ENCODE data around the gene HADH.
"Not testable (repeated sequence)": the region's sequence is repeated elsewhere in the genome, so short reads cannot be mapped to it uniquely, and the experiment has no call there.

Gene HADH

DNA sequence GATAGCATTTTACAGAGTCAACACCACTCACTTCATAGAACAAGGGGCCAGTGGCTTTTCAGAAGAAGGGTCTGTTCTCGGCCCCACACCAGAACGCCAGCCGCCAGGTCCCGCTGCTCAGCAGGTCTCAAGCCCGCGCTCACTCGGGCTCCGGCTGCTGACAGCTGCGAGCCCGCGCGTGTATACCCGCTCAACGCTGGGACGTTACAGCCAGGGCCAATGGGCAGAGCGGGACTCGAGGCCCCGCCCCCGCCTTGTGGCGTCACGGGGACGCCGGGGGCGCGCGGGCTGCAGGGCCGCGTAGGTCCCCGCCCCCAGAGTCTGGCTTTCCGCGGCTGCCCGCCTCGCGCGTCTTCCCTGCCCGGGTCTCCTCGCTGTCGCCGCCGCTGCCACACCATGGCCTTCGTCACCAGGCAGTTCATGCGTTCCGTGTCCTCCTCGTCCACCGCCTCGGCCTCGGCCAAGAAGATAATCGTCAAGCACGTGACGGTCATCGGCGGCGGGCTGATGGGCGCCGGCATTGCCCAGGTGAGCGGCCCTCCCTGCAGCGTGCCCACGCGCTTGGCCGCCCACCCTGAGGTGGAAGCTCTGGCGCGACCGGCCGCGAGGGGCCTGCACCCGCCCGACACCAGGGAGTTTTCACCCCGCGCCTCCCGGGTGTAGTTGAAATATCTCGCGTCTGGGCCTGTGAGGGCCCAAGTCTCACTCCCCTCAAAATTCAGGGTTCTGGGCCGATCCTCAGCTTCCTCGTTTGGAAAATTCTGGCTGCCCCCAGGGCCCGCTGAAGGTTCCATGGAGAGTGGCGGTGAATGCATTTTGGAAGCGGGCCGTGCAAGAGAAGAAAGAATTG, at the start of gene HADH:
Gene HADH (plus strand): TSS at position 353 of the 850 bp plus-strand sequence. CDS start 44 bp downstream, at position 397.
- DNase-seq = peak; percentile 96

DNA sequence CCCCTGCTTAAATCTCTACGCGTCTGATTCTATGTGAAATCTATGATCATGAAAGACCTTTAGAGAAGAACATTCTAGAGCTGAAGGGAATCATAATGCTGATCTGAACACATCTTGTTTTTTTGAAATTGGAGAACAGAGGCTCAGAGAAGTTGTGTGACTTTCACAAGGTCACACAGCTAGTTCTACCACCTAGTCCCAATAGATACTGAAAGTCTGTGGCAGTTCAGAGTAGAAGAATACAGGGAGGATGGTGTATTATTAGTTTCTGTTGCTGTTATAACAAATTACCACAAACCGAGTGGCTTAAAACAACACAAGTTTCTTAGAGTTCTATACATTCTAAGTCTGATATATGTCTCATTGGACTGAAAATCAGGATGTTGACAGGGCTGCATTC, 43.9 kb upstream of the HADH start:
- DNase-seq = no peak

DNA sequence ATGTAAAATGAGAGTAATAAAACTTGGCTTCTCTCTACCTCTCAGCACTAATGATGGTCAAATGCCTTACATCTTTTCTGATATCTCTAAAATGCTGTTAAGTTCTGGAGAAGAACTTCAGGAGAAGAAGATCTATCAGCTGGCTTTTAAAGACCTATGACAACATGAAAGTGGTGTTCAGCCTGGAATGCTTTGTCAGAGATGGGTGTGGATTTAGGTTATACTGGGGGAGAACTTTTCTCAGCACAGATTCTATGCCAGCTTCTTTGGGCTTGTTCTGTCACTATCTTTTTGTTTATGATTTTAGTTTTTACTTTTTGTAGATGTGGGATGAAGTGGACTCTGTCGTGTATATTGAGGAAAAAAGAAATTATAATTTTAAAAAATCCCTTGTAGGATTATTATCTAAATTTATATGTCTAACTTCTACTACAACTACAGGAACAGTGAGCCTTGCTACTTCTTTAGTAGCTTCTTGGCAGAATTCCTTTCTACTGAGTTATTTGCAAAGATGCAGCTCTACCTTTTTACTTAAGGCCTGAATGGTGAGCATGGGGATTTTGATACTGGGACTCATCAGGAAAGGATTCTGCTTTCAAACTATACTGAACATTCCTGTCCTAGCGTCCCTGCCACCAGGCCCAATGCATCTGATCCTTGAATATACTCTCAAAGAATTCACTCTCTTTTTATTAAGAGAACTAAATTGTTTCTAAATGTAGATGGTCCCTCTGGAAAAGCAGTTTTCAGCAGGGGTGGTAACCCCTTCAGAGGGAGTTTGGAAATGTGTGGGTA, 38.7 kb upstream of the HADH start:
- no peak for DNase-seq

DNA sequence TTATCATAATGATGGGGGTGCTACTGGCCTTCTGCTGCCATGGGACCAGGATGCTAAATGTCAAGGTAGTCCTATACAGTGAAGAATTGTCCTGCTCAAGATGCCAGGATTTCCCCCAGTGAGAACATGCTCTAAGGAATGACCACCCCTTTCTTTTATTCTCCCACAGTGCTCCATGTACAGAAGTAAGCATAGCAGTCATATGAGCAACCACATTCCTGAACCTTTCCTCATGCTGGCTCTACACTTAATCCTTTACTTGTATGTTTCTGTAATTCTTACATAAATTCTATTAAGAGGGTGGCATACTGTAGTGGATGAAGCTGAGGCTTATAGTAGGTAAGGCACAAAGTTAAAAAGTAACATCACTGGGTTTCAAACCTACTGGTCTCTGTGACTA, 38.1 kb upstream of the HADH start:
- DNase-seq = no peak

DNA sequence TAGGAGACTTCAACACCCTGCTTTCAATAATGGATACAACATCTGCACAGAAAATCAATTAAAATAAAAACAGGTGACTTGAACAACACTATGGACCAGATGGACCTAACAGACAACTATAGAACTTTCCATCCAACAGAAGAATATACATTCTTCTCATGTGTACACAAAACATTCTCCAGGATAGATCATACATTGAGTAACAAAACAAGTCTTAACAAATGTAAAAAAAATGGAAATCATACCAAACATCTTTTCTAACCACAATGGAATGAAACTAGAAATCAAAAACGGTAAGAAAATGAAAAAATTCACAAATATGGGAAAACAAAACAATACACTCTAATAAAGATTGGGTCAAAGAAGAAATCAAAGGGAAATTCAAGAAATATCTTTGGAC, 33.7 kb upstream of the HADH start:
- no peak for DNase-seq

DNA sequence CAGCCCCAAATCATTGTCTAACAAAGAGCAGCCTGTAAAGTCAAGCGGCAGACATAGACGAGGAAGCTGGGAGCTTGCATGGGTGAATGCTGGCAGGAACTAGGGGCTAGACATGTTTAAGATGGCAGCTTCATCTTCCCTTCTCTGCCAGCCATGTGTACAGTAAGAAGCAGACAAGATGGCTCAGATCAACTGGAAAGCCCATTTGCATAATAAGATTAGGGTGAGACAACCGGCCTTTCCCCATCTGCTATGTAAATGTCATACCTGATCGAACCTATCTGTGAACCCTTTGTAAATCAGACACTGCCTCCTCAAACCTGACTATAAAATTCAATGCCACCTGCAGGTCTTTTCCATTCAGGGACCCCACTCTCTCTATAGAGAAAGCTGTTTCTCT, 22.8 kb upstream of the HADH start:
- DNase-seq = no peak

DNA sequence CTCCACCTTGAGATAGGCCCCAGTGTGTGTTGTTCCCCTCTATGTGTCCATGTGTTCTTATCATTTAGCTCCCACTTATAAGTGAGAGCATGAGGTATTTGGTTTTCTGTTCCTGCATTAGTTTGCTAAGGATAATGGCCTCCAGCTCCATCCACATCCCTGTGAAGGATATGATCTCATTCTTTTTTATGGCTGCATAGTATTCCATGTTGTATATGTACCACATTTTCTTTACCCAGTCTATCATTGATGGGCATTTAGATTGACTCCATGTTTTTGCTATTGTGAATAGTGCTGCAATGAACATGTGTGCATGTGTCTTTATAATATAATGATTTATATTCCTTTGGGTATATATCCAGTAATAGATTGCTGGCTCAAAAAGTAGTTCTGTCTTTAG, 22.2 kb upstream of the HADH start:
- DNase-seq = not testable (repeated sequence)

DNA sequence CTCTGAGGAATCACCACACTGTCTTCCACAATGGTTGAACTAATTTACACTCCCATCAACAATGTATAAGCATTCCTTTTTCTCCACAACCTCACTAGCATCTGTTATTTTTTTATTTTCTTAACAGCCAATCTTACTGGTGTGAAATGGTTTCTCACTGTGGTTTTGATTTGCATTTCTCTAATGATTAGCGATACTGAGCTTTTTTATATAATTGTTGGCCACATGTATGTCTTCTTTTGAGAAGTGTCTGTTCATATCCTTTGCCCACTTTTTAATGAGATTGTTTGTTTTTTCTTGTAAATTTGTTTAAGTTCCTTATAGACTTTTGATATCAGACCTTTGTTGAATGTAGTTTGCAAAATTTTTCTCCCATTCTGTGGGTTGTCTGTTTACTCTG, 21.8 kb upstream of the HADH start:
- DNase-seq = not testable (repeated sequence)

DNA sequence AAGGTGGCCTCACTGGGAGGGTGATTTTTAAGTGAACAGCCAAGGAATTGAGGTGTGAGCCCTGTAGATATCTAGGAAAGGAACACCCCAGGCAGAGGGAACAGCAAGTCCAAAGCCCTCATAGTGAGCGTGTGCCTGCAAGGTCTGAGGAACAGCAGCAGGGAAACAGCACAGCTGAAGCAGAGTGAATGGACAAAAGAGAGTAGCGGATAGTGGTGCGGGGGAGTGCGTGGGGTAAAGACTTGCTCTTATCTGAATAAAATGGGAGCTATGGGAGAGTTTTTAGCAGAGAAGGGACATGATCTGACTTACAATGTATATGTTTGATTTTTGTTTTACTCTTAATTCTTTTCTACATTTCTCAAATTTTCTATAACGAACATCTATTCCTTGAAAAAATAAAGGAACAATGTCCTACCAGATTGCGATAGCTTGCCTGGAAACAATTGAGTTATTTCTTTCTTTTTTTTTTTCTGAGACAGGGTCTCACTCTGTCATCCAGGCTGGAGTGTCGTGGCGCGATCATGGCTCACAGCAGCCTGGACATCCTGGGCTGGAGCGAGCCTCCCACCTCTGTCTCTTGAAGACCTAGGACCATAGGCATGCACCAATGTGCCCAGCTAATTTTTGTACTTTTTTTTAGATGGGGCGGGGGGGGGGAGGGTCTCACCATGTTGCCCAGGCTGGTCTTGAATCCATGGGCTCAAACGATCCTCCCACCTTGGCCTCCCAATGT, 19.5 kb upstream of the HADH start:
- no peak for DNase-seq

DNA sequence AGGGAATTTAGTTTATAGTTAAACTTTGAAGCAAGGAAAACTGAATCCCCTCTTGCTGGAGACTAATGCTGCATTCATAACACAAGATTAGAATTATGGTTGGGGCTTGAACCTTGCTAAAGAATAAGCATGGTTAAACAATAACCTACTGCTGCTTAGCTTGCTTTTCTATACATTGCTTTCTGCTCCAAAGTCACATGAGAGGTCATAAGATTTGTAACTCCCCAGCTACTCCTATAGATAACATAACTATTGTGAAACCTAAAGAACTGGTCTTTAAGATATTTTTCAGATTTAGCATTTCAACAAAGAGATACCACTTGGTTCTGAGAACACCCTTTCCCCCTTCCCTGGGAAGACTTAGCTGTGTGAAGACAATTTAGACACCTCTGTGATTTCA, 17.1 kb upstream of the HADH start:
- no peak for DNase-seq

DNA sequence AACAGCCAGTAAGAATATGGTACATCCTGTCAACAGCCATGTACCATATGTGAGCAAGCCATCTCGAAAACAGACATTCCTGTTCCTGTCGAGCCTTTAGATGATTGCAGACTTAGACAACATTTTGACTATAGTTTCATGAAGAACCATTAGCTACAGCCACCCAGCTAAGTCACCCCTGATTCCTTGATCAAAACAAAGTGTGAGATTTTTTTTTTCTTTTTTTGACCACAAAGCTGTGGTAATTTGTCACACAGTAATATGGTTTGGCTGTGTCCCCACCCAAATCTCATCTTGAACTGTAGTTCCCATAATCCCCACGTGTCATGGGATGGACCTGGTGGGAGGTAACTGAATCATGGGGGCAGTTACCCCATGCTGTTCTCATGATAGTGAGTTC, 15.2 kb upstream of the HADH start:
- no peak for DNase-seq

DNA sequence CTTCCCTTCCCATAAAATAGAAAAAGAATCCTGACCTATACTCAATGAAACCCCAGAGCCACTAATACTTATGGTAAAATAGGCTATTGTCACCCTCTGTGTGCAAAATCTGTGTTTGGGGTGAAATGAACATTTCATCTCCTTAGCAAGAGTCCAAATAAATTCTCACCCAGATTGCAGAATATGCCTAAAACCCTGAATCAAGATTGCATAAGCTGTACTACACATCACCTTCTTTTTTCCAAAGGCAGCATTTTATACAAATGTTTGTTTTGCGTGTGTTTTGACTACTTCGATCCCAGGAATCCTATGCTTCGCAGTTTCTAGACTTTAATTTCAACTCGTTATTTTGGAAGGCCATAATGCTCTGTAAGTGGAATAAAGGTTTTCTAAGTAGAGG, 12.2 kb upstream of the HADH start:
- no peak for DNase-seq

DNA sequence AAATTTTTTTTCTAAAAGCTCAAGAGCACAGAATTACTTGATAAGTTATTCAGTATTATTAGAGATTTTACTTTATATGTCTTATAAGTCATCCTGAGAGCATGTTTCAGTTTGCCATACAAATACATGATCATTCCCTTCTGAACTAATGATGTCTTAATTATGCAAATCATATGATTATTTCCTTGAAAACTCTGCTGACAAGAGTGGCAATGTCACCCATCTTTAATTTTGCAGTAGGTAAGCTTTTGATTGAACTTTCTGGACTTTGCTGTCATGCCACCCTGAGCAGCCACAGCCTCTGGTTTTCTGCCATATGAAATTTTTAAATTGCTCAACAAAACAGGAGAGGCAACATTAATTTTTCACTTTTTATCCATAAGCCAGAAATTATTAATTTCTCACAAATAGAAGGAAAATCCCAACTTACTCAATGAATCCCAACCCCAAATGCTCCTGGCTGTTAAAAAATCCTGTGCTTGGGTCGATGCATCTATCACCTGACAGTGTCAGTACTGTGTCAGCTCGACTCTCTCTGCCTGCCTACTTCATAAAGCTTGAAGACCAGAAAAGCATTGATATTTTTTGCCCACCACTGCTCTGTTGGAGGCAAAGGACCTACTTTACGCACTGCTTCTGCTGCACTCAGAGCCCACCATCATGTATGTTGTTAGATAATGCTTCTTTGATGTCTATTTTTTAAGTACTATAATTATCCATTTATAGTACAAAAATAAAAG, 11.6 kb upstream of the HADH start:
- DNase-seq = peak; percentile 56

DNA sequence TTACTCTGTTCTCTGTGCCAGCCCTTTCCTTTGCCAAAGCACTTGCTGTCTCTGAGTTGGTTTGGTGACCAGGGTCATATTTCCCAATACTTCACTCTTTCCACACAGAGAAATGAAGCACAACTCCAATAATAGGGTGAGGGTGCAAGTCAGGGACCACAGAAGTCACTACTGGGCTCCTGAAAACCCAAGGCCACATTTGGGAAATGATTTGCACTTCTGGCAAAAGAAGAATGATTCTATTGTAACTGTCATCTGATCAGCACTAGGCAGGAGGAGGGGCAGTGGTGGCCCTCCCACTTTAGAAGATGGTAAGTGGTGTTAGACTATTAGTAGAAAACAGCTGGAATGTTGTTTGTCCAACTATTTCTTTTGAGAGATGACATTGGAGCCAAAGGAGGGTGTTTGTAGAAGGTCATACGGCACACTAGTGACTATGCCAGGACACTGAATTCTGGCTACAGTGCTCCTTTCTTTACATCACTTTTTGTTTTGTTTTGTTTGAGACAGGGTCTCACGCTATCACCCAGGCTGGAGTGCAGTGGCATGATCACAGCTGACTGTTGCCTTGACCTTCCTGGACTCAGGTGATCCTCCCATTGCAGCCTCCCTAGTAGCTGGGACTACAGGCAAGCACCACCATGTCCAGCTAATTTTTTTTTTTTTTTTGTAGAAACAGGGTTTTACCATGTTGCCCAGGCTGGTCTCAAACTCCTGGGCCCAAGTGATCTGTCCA, 10.8 kb upstream of the HADH start:
- peak; percentile 75 for DNase-seq

DNA sequence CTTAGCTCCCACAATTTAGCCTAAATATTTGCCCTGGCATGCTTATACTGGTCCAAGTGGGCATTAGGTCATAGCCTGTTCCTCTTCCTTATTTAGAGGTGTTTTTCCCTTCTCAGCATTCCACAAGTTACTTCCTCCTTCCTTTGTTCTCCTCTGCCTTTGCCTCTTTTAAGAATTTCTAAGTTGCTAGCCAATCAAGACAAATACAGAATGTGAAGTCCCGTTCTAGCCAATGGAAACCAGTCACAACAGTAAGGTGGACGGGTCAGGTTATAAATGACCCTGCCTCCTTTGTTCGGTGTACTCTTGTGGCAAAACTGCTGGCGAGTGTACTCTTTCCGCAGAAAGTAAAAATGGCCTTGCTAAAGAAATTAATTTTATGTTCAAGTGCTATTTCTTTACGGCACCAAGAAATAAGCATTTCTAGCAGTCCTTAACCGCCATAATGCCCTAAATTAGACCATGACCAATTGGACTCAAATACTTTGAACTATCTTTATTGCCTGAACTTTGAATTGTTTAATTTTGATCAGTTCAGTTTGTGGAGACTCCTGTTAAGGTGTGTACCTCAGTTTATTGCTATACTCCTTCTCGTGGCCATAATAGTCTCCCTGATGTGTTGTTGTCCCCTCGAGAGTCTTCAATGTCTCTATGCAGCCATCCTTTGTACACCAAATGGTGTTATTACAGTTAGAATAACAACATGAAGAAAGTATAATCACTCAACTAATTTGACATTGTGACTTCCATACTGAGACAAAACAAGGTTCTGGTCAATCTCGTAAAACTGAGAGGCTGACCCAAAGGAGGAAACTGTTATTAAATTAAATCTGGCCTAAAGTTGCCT, 1.6 kb upstream of the HADH start:
- no peak for DNase-seq

DNA sequence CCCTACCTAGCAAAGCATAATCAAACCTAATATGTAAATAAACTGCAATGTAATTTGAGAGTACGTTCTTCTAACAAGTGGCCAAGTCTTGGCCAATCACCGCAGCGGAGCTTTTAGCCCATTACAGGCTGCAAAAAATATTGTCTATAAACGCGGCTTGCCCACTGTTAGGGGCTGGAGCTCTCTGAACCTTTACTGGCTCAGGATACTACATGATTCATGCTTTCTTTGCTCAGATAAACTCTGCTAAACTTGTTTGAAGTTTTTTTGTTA, 990 bp upstream of the HADH start:
- DNase-seq = no peak

DNA sequence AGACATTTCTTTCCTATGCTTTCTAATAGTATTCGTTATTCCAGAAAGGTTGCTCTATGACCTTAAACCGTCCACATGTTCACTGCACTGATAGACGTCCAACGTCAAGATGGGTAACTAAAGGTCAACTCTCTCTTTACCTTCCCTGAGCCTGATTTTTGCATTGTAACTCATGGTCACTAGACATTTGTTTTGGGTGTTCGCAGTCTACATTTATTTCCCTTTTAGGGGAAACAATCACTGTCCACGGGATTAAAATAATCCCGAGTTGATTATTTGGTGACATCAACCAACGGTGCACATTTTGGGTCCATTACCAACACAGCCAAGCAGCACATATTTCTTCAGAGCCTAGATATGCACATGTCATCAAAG, 540 bp upstream of the HADH start:
- no peak for DNase-seq

DNA sequence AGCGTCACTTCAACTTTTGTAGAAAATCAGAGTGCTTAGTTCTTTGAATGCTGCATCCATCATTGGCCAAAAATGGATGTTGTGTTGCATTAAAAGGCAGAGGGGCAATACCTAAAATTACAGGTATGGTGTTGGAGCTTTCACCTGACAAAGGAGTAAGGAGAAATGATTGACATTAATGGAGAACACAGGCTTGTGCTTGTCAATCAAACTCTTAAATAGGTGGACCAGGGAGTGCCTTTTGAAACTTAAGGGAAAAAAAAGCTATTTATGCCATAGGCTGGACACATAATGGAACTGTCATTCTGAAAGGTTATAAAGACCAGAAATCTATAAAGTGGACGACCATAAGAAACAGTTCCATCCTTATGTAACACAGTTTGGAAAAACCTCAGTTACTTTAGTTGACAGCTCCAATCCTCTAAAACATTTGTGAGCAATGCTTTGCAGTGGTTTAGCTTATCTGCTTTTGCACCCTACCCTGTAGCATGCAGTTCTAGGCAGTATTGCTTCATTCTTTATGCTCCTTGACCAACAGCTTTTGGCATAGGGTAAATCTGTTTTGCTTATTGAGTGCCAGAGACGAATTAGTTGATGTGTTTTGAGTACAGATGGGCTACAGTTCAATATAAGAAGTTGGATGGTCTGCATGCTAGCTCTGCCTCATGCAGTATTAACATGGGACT, 2.4 kb downstream of the HADH start:
- no peak for DNase-seq

DNA sequence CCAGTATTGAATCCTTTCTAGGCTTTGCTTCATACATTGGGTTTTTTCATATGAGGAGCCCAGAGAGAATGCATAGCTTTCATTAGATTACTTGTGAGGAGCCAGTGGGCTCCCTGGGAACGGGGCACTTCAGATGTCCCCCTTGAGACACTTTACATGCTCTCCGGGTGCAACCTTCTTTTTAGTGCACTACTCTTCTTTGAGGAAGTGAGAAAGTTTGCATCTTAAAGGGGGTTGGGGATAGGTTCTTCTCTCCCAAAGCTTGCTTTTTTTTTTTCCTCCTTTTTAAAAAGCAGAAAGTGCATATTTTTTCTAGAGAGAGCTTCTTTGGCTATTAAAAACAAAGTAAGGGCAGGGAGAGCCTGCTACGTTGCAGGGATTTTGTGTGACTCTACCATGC, 4.3 kb downstream of the HADH start:
- no peak for DNase-seq

DNA sequence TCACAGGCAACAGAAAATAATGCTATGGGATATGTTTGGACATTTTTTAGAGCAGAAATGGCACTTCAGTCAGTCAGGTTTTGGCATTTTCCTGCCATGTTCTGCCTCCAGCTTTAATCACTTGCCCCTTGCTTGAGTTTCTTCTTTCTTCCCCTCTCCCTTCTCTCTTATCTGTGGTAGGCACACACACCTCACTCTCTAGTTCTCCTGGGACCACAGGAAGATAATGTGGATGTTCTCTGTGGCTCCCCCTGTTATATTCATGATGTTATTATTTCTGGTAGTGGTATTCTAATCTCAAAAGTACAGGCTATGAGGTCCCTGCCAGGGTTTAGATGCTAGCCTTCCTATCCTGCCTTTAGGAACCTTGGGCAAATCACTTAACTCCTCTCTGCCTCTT, 5.2 kb downstream of the HADH start:
- DNase-seq = no peak

Data from midbrain (tissue), 1 donor.